ENCODE results near the gene ENC1.

Gene ENC1

DNA sequence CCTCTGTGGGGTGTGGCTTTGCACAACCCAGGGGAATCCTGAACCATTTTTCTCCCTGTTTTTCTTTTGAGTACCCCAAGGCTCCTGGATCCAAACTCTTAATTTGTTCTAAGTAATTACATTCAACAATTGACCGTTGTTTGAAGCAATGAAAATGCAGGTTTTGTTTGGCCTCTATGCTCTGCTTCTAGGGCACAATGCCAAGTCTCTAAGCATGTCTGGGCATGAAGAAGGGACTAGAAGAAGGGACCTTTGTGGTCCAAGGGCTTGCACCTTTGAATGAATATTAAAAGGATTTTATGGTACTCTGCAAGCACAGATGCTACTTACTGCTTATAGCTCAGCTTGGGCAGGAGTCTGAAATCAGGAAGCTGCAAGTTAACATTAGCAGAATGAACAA lies 6.6 kb upstream of the ENC1 start:
- H2BK5ac ChIP-seq (ENCODE audit: low read depth, low read length, poor library complexity, severe bottlenecking), result no peak overlapping the region
- H3K4me1 ChIP-seq (ENCODE audit: control insufficient read depth, insufficient read depth, low read depth, low read length), result peaks cover 2% of the 10 kb centered on the region
- H2AFZ ChIP-seq (ENCODE audit: low read depth, low read length), result no peak overlapping the region
- H2BK12ac ChIP-seq (ENCODE audit: low read length in 2 of 2), result peak overlapping the region in 1 of 2 experiments; percentile 43
- no peak for DNase-seq
- no peaks in the 10 kb centered on the region for H3K79me1 ChIP-seq (replicated peaks; ENCODE audit: low read length, poor library complexity, severe bottlenecking)
- no peaks in the 10 kb centered on the region for H3K27me3 ChIP-seq (ENCODE audit: control insufficient read depth in 1 of 2, insufficient read depth in 1 of 2, low read length in 2 of 2)
- H3K23ac ChIP-seq (ENCODE audit: low read length in 2 of 2), result no peak overlapping the region
- no peak overlapping the region for H3K4me3 ChIP-seq (ENCODE audit: insufficient read depth in 1 of 2, low read depth in 1 of 2, low read length in 2 of 2)
- H3K18ac ChIP-seq (ENCODE audit: low read depth in 1 of 2, low read length in 2 of 2), result peak overlapping the region in 1 of 2 experiments; percentile 25
- H4K91ac ChIP-seq (ENCODE audit: low read length), result no peak overlapping the region
- 100% methylated on average over 1 of the region's 1 CpG for WGBS
- H3K4ac ChIP-seq (ENCODE audit: low read depth in 1 of 2, low read length in 2 of 2), result peak overlapping the region in 1 of 2 experiments; percentile 13
- no peak overlapping the region for H3K4me2 ChIP-seq (ENCODE audit: low read length, poor library complexity, severe bottlenecking)
- H2BK120ac ChIP-seq (ENCODE audit: low read depth, low read length), result no peak overlapping the region
- peak overlapping the region; percentile 11 for H3K9ac ChIP-seq (ENCODE audit: low read length)
- H2BK15ac ChIP-seq (ENCODE audit: low read depth, poor library complexity, severe bottlenecking), result no peak overlapping the region
- no peaks in the 10 kb centered on the region for H3K36me3 ChIP-seq (ENCODE audit: control insufficient read depth in 1 of 2, insufficient read depth in 2 of 2, low read depth in 1 of 2, low read length in 2 of 2)
- no peak overlapping the region for H3K27ac ChIP-seq (ENCODE audit: low read length, poor library complexity, severe bottlenecking)
- no peaks in the 10 kb centered on the region for H3K9me3 ChIP-seq (ENCODE audit: control insufficient read depth, low read length)
- H2AK5ac ChIP-seq (ENCODE audit: low read length, severe bottlenecking), result no peak overlapping the region
- no peak overlapping the region for H3K14ac ChIP-seq (ENCODE audit: low read length in 2 of 2)
- no peak overlapping the region for H4K8ac ChIP-seq (ENCODE audit: low read length)

DNA sequence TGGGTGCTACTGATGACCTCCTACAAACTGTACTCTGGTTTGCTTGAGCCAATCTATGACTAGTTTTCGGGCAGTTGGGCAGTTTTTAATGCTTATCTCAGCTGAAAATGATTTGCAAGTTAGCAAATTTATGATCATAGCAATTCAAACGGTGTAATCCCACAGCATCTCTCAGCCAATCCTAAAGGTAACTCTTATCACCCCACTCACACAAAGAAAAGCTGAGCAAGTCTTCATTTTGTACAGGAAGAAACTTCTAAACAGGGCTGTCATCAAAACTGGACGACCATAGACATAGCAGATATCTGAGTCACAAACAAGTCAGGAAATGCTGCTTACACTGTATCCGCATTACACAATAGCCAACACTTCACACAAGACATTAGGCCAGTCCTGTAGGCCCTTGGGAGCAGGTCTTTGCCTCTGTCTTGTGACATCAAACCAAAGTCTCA lies 2.6 kb upstream of the ENC1 start:
- Histone ChIP-seq H3K4me2 (ENCODE audit: low read length, poor library complexity, severe bottlenecking) (no peak overlapping the region), H2BK120ac (ENCODE audit: low read depth, low read length) (peak overlapping the region; percentile 92), H3K18ac (ENCODE audit: low read depth in 1 of 2, low read length in 2 of 2) (peak overlapping the region in 1 of 2 experiments; percentile 19), H2AFZ (ENCODE audit: low read depth, low read length) (no peak overlapping the region), H4K8ac (ENCODE audit: low read length) (no peak overlapping the region), H3K23ac (ENCODE audit: low read length in 2 of 2) (no peak overlapping the region), H3K36me3 (ENCODE audit: control insufficient read depth in 1 of 2, insufficient read depth in 2 of 2, low read depth in 1 of 2, low read length in 2 of 2) (no peaks in the 10 kb centered on the region), H3K27me3 (ENCODE audit: control insufficient read depth in 1 of 2, insufficient read depth in 1 of 2, low read length in 2 of 2) (no peaks in the 10 kb centered on the region), H4K91ac (ENCODE audit: low read length) (no peak overlapping the region), H2BK12ac (ENCODE audit: low read length in 2 of 2) (no peak overlapping the region), H3K9ac (ENCODE audit: low read length) (peak overlapping the region; percentile 92), H3K79me1 (replicated peaks; ENCODE audit: low read length, poor library complexity, severe bottlenecking) (no peaks in the 10 kb centered on the region), H2BK5ac (ENCODE audit: low read depth, low read length, poor library complexity, severe bottlenecking) (no peak overlapping the region), H3K4me1 (ENCODE audit: control insufficient read depth, insufficient read depth, low read depth, low read length) (no peaks in the 10 kb centered on the region), H3K27ac (ENCODE audit: low read length, poor library complexity, severe bottlenecking) (no peak overlapping the region), H3K4me3 (ENCODE audit: insufficient read depth in 1 of 2, low read depth in 1 of 2, low read length in 2 of 2) (no peak overlapping the region), H2AK5ac (ENCODE audit: low read length, severe bottlenecking) (no peak overlapping the region), H3K14ac (ENCODE audit: low read length in 2 of 2) (no peak overlapping the region), H3K4ac (ENCODE audit: low read depth in 1 of 2, low read length in 2 of 2) (no peak overlapping the region), H2BK15ac (ENCODE audit: low read depth, poor library complexity, severe bottlenecking) (no peak overlapping the region), H3K9me3 (ENCODE audit: control insufficient read depth, low read length) (no peaks in the 10 kb centered on the region)
- WGBS, result 11% methylated on average over 4 of the region's 4 CpGs
- DNase-seq, result peak; percentile 98

DNA sequence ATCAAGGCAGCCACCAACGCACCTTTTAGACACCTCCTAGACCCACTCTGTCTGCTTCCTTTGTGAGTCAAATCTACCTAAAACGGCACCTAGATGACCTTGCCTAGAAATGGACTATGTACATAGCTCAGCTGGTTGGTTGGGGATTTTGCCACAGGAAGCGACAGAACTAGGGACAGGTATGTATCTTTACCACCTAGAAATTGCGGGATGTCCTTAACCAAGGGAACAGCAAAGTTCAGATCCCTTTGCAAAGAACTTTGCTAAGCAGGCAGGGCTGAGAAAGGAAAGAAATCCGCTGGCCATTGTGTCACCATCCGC lies 2.0 kb upstream of the ENC1 start:
- no peaks in the 10 kb centered on the region for H3K79me1 ChIP-seq (replicated peaks; ENCODE audit: low read length, poor library complexity, severe bottlenecking)
- H2AK5ac ChIP-seq (ENCODE audit: low read length, severe bottlenecking), result peak overlapping the region; percentile 14
- no peak for DNase-seq
- peak overlapping the region; percentile 45 for H4K8ac ChIP-seq (ENCODE audit: low read length)
- peak overlapping the region; percentile 92 for H3K9ac ChIP-seq (ENCODE audit: low read length)
- no peak overlapping the region for H3K4me3 ChIP-seq (ENCODE audit: insufficient read depth in 1 of 2, low read depth in 1 of 2, low read length in 2 of 2)
- peak overlapping the region; percentile 75 to 78 for H3K18ac ChIP-seq (ENCODE audit: low read depth in 1 of 2, low read length in 2 of 2)
- no peaks in the 10 kb centered on the region for H3K27me3 ChIP-seq (ENCODE audit: control insufficient read depth in 1 of 2, insufficient read depth in 1 of 2, low read length in 2 of 2)
- WGBS, result 84% methylated on average over 4 of the region's 6 CpGs
- no peaks in the 10 kb centered on the region for H3K4me1 ChIP-seq (ENCODE audit: control insufficient read depth, insufficient read depth, low read depth, low read length)
- peak overlapping the region; percentile 94 to 97 for H3K4ac ChIP-seq (ENCODE audit: low read depth in 1 of 2, low read length in 2 of 2)
- no peak overlapping the region for H2BK5ac ChIP-seq (ENCODE audit: low read depth, low read length, poor library complexity, severe bottlenecking)
- H3K36me3 ChIP-seq (ENCODE audit: control insufficient read depth in 1 of 2, insufficient read depth in 2 of 2, low read depth in 1 of 2, low read length in 2 of 2), result no peaks in the 10 kb centered on the region
- H2BK12ac ChIP-seq (ENCODE audit: low read length in 2 of 2), result peak overlapping the region; percentile 97 to 99
- H2BK120ac ChIP-seq (ENCODE audit: low read depth, low read length), result peak overlapping the region; percentile 65
- no peak overlapping the region for H2AFZ ChIP-seq (ENCODE audit: low read depth, low read length)
- H2BK15ac ChIP-seq (ENCODE audit: low read depth, poor library complexity, severe bottlenecking), result peak overlapping the region; percentile 80
- no peak overlapping the region for H3K27ac ChIP-seq (ENCODE audit: low read length, poor library complexity, severe bottlenecking)
- no peak overlapping the region for H3K4me2 ChIP-seq (ENCODE audit: low read length, poor library complexity, severe bottlenecking)
- no peak overlapping the region for H3K23ac ChIP-seq (ENCODE audit: low read length in 2 of 2)
- H4K91ac ChIP-seq (ENCODE audit: low read length), result peak overlapping the region; percentile 93
- no peaks in the 10 kb centered on the region for H3K9me3 ChIP-seq (ENCODE audit: control insufficient read depth, low read length)
- peak overlapping the region in 1 of 2 experiments; percentile 85 for H3K14ac ChIP-seq (ENCODE audit: low read length in 2 of 2)

DNA sequence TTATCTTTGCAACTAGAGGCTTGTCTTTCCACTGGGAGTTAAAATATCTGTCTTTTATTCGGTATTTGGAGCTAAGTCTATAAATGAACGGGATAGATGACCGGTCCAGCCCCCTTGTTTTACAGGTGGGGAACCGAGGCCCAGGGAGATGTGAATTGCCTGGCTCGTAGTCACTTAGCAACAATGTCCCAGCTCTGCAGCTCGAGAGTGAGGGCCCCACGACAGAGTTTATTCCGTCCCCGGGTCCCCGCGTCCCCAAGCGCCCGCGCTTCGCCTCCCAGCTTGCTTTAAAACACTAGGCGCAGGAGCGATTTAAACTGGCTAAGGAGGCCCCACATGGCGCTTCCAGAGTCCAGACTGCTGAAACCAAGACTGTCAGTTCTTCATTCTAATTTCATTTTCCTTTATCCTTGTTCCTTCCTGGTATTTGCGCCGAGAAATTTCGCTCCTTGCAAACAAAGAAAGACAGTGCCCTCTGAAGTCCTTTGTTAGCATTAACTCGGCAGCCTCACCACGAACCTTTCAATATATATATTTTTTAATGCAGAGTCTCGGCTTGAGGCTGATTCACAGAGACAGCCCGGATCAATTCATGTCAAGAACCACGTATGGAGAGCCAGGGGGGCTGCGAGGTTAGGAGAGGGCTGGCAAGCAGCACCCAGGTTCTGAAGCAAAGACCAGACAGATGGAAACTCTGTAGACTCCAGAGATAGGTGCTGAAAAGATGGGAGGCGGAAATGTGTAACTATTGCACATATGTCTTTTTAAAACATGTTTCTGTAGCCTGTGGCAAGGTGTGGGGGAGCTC lies 1.4 kb upstream of the ENC1 start:
- peak overlapping the region; percentile 97 to 99 for H2BK12ac ChIP-seq (ENCODE audit: low read length in 2 of 2)
- peak overlapping the region; percentile 99 for H2BK15ac ChIP-seq (ENCODE audit: low read depth, poor library complexity, severe bottlenecking)
- H2BK120ac ChIP-seq (ENCODE audit: low read depth, low read length), result peak overlapping the region; percentile 65
- peak overlapping the region; percentile 83 for H3K27ac ChIP-seq (ENCODE audit: low read length, poor library complexity, severe bottlenecking)
- H3K79me1 ChIP-seq (replicated peaks; ENCODE audit: low read length, poor library complexity, severe bottlenecking), result no peaks in the 10 kb centered on the region
- no peaks in the 10 kb centered on the region for H3K36me3 ChIP-seq (ENCODE audit: control insufficient read depth in 1 of 2, insufficient read depth in 2 of 2, low read depth in 1 of 2, low read length in 2 of 2)
- H2AK5ac ChIP-seq (ENCODE audit: low read length, severe bottlenecking), result peak overlapping the region; percentile 14
- H3K18ac ChIP-seq (ENCODE audit: low read depth in 1 of 2, low read length in 2 of 2), result peak overlapping the region; percentile 85 to 88
- H3K4ac ChIP-seq (ENCODE audit: low read depth in 1 of 2, low read length in 2 of 2), result peak overlapping the region; percentile 94 to 97
- H3K14ac ChIP-seq (ENCODE audit: low read length in 2 of 2), result peak overlapping the region in 1 of 2 experiments; percentile 85
- H3K27me3 ChIP-seq (ENCODE audit: control insufficient read depth in 1 of 2, insufficient read depth in 1 of 2, low read length in 2 of 2), result no peaks in the 10 kb centered on the region
- H3K4me1 ChIP-seq (ENCODE audit: control insufficient read depth, insufficient read depth, low read depth, low read length), result peaks cover 2% of the 10 kb centered on the region
- peak overlapping the region; percentile 93 for H4K91ac ChIP-seq (ENCODE audit: low read length)
- H4K8ac ChIP-seq (ENCODE audit: low read length), result peak overlapping the region; percentile 85
- H3K4me2 ChIP-seq (ENCODE audit: low read length, poor library complexity, severe bottlenecking), result peak overlapping the region; percentile 88
- peak overlapping the region; percentile 92 for H3K9ac ChIP-seq (ENCODE audit: low read length)
- no peak overlapping the region for H3K23ac ChIP-seq (ENCODE audit: low read length in 2 of 2)
- H3K9me3 ChIP-seq (ENCODE audit: control insufficient read depth, low read length), result no peaks in the 10 kb centered on the region
- peak overlapping the region; percentile 30 to 93 for H3K4me3 ChIP-seq (ENCODE audit: insufficient read depth in 1 of 2, low read depth in 1 of 2, low read length in 2 of 2)
- H2AFZ ChIP-seq (ENCODE audit: low read depth, low read length), result no peak overlapping the region
- WGBS, result 5% methylated on average over 27 of the region's 28 CpGs
- peak; percentile 86 for DNase-seq
- H2BK5ac ChIP-seq (ENCODE audit: low read depth, low read length, poor library complexity, severe bottlenecking), result peak overlapping the region; percentile 50

All from mesenchymal stem cell (in vitro differentiated cells and primary cell).